Heart right ventricle (tissue), 16 donors: ENCODE measurements around the gene IL6R. TPM values are rescaled to one million over a fixed set of nuclear protein-coding genes. Genes with fewer than 3 reads are reported as not detected.

ENCODE experiments used
- ATAC-seq, 8 donors: fragments of 200-7000 bp; cut with Tn5 transposase; one replicate each; pipeline ENCODE4 v1.9.1; 2020; ENCODE audit warnings: mild to moderate bottlenecking in 8 of 8, moderate library complexity in 8 of 8, moderate number of reproducible peaks in 1 of 8
- DNase-seq, 2 donors: peaks; one replicate each; pipeline ENCODE4 v3.0.0-alpha.2; 2020
- H3K27ac ChIP-seq, 10 donors: fragments of 200-600 bp; sonication (generic) in 2 of 10; one replicate each; pipeline versions ENCODE4 v1.5.0 to v1.8.0; 2020 to 2022; ENCODE audit warnings: mild to moderate bottlenecking in 3 of 10
- H3K27me3 ChIP-seq, 7 donors: fragments of 200-600 bp; one replicate each; pipeline ENCODE4 v1.8.0; 2021 to 2022; ENCODE audit warnings: mild to moderate bottlenecking in 2 of 7
- H3K36me3 ChIP-seq, 9 donors: fragments of 200-600 bp; sonication (generic) in 1 of 9; one replicate each; pipeline versions ENCODE4 v1.5.0 to v1.8.0; 2020 to 2022; ENCODE audit warnings: mild to moderate bottlenecking in 2 of 9
- H3K4me1 ChIP-seq, 9 donors: fragments of 200-600 bp; sonication (generic) in 1 of 9; one replicate each; pipeline versions ENCODE4 v1.5.0 to v1.8.0; 2020 to 2022; ENCODE audit warnings: mild to moderate bottlenecking in 4 of 9
- H3K4me3 ChIP-seq, 10 donors: fragments of 200-600 bp; sonication (generic) in 2 of 10; one replicate each; pipeline versions ENCODE4 v1.5.0 to v1.8.0; 2020 to 2022; ENCODE audit warnings: mild to moderate bottlenecking in 7 of 10, moderate library complexity in 2 of 10
- H3K9me3 ChIP-seq, 11 donors: fragments of 200-600 bp in 10 of 11; sonication (generic) in 2 of 11; one replicate each; pipeline versions ENCODE4 v1.5.0 to v1.8.0; 2013 to 2022; ENCODE audit warnings: mild to moderate bottlenecking in 2 of 11, control low read depth in 1 of 11, moderate library complexity in 1 of 11
- WGBS, 2 donors: extraction: QIAGEN DNeasy Blood & Tissue Kit; methylation state at CpG; one replicate each; pipeline ENCODE4 v1.1.7; 2013; ENCODE audit warnings: inconsistent platforms in 1 of 2; 5-methylcytosine and 5-hydroxymethylcytosine counted together
- intact Hi-C, 10 donors: fragments of 100-400 bp; cut with DNase I; formaldehyde crosslinking; loops; one replicate each; pipeline versions ENCODE4 v1.11.1 to v1.14.2; 2022
- polyA plus RNA-seq, 2 donors: library from polyadenylated mRNA; stranded (reverse); fragments of 200-250 nt; gene quantifications; one replicate each; pipeline ENCODE4 v1.2.3, GENCODE V29; 2013
- total RNA-seq, 10 donors: library from RNA; stranded (reverse); fragmentation: NEBNext Ultra II Directional in 3 of 10; extraction: Animal tissue kit (Norgen Biotek cat#: 25700) in 3 of 10; gene quantifications; one replicate each; pipeline versions ENCODE4 v1.2.1 to v1.2.4, GENCODE V29; 2021 to 2023
- TF ChIP-seq, protein P1 (sequence below), 9 donors: fragments of 200-600 bp; sonication (generic) in 2 of 9; IDR thresholded peaks; one replicate each; pipeline versions ENCODE4 v1.5.0 to v1.8.0; 2021 to 2022; ENCODE audit warnings: antibody characterized with exemption in 9 of 9, mild to moderate bottlenecking in 5 of 9, moderate library complexity in 1 of 9
- donor health status: Arrhythmogenic right ventricular cardiomyopathy.
- donor health status: ischemic (EF 13 %, LVEDD 7.1; RV severe dilation, severe dysfunction).
- donor health status: healthy with polysubstance abuse.
- donor health status: DM: no; HTN: yes; CAD: no.
- donor health status: DM: no; HTN: no; CAD: no.
- donor health status: ischemic (EF 25% LVEDD 6.9; RV normal size, moderate dysfunction).
- donor health status: ischemic (EF 25% LVEDD 5.7; RV mildly dilated, moderate dysfunction).
- donor health status: healthy.
- donor health status: DM: yes; HTN: yes; CAD: no.
- donor health status: Ischemic cardiomyopathy.
- donor health status: ischemic (EF 35%, LVEDD 5.7; RV mildly dilated, moderate dysfunction).
- donor health status: nonischemic (EF 11% LVEDD 7.7; RV severe dilation, severe dysfunction).
- donor health status: DM: yes; HTN: yes; CAD: no.
- donor health status: PGD.
- donor health status: ischemic (EF 29% LVEDD 5.4; RV normal size, mild dysfunction).
- donor health status: nonischemic (EF 23%, LVEDD 6.1; RV moderate dilation, normal function).

The IL6R gene
- total and polyA plus RNA-seq, 12 donors: 2.9 to 16.2 (median 9.3) TPM

DNA sequence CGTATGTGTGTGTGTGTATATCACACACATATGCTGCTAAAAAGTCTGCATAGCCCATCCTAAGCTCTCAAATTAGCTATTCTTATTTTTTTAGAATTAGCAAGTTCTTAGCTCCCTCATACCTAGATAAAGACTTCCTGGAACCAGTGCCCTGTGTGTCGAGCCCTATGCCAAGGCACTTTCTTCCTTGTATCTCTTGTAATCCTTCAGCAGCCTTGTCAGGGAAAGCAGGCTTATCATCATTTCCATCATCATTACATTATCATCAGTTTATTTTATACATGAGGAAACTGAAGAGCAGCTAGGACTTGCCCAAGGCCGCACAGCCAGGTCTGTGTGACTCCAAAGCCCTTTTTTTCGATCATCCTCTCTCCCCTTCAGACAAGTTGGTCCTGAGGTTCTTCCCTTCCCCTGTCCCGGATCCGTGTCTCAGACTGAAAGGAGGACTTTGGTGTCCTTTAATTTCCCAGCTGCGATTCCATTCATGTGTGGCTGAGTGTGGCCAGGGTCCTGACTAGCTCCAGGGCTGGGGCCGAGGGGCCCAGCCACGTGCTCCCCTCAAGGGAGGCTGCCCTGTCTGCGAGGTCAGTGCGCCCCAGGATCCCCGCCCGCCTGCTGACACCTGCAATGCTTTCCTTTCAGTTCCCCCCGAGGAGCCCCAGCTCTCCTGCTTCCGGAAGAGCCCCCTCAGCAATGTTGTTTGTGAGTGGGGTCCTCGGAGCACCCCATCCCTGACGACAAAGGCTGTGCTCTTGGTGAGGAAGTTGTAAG lies 24.9 kb downstream of the IL6R start:
- Histone ChIP-seq H3K4me1 (peaks cover 24 to 91% (median 74%) of the 10 kb centered on the region in 9 donors), H3K36me3 (peaks cover 0 to 43% (median 0%) of the 10 kb centered on the region in 9 donors), H3K9me3 (no peaks in the 10 kb centered on the region), H3K4me3 (no peak overlapping the region), H3K27ac (peak overlapping the region in 2 of 10 donors; percentile 80 to 84), H3K27me3 (no peaks in the 10 kb centered on the region)
- 81 to 85% methylated on average over 17 of the region's 17 CpGs for WGBS, 2 donors
- intact Hi-C loops: no loop called here
- no peak for DNase-seq
- TF ChIP-seq, protein P1, sequence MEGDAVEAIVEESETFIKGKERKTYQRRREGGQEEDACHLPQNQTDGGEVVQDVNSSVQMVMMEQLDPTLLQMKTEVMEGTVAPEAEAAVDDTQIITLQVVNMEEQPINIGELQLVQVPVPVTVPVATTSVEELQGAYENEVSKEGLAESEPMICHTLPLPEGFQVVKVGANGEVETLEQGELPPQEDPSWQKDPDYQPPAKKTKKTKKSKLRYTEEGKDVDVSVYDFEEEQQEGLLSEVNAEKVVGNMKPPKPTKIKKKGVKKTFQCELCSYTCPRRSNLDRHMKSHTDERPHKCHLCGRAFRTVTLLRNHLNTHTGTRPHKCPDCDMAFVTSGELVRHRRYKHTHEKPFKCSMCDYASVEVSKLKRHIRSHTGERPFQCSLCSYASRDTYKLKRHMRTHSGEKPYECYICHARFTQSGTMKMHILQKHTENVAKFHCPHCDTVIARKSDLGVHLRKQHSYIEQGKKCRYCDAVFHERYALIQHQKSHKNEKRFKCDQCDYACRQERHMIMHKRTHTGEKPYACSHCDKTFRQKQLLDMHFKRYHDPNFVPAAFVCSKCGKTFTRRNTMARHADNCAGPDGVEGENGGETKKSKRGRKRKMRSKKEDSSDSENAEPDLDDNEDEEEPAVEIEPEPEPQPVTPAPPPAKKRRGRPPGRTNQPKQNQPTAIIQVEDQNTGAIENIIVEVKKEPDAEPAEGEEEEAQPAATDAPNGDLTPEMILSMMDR (IDR thresholded peaks at IDR 0.05): no peak
- no peak for ATAC-seq

DNA sequence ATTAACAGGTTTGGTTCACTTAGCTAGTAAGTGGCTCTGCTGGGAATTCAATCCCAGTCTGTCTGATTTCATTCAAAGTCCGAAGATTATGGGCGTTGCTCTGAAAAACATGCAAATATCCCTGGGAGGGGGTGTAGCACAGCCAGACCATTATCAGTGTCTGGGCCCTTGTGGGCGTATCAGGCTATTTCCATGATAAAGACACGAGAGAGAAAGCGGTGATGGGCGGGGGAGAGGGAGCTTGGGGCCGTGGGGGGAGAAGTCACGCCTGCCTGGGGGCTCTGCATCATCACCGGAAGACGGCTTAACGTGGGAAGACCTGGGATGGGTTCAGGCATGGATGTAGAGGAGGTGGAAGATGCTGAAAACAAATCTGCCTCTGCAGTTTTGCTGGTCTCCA lies 25.8 kb downstream of the IL6R start:
- peaks cover 0 to 52% (median 3%) of the 10 kb centered on the region in 9 donors for H3K36me3 ChIP-seq
- peak overlapping the region in 2 of 10 donors; percentile 42 to 80 for H3K27ac ChIP-seq
- 41 to 42% methylated on average over 11 of the region's 11 CpGs for WGBS, 2 donors
- TF ChIP-seq, protein P1 (IDR thresholded peaks at IDR 0.05): no peak
- H3K27me3 ChIP-seq: no peaks in the 10 kb centered on the region
- ATAC-seq (no peak), DNase-seq (no peak)
- no peaks in the 10 kb centered on the region for H3K9me3 ChIP-seq
- H3K4me1 ChIP-seq: peaks cover 24 to 87% (median 74%) of the 10 kb centered on the region in 9 donors
- no peak overlapping the region for H3K4me3 ChIP-seq
- intact Hi-C loops: no loop called here

DNA sequence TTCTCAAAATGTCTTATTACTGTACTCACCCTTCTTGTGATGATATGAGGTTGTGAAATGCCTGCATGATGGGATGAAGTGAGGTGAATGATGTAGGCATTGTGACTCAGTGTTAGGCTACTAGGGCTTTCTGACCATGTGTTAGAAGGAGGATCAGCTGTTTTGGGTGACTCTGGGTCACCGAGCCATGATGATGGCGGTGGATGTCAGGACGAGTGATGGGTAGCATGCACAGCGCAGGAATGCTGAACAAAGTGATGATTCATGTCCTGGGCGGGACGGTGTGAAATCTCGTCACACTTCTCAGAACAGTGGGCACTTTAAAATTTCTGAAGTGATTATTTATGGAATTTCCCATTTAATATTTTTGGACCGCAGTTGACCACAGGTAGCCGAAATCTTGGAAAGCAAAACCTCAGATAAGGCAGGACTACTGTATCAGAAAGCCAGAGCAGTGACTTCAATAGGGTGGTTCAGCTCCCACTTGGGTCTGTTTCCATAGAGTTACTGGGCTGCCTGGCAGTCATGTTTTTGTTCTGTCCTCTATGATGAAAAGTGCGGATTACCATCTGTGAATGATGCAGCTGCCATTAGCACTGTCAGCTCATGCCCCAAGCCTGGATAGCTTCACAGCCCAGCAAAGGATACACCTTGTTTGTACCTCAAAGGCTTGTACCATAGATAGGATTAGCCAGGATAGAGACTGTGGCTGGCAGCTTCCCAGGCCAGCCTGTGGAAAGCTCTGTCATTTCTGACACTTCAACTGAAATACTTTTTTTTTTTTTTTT lies 26.6 kb downstream of the IL6R start:
- 66 to 78% methylated on average over 10 of the region's 10 CpGs for WGBS, 2 donors
- peaks cover 0 to 61% (median 7%) of the 10 kb centered on the region in 9 donors for H3K36me3 ChIP-seq
- peak in 1 of 8 donors; percentile 40 for ATAC-seq
- DNase-seq: no peak
- H3K27ac ChIP-seq: peak overlapping the region in 5 of 10 donors; percentile 16 to 91 (median 30)
- no peak overlapping the region for H3K4me3 ChIP-seq
- intact Hi-C loops: no loop called here
- peaks cover 24 to 89% (median 70%) of the 10 kb centered on the region in 9 donors for H3K4me1 ChIP-seq
- H3K27me3 ChIP-seq: no peaks in the 10 kb centered on the region
- no peaks in the 10 kb centered on the region for H3K9me3 ChIP-seq
- TF ChIP-seq, protein P1 (IDR thresholded peaks at IDR 0.05): no peak

DNA sequence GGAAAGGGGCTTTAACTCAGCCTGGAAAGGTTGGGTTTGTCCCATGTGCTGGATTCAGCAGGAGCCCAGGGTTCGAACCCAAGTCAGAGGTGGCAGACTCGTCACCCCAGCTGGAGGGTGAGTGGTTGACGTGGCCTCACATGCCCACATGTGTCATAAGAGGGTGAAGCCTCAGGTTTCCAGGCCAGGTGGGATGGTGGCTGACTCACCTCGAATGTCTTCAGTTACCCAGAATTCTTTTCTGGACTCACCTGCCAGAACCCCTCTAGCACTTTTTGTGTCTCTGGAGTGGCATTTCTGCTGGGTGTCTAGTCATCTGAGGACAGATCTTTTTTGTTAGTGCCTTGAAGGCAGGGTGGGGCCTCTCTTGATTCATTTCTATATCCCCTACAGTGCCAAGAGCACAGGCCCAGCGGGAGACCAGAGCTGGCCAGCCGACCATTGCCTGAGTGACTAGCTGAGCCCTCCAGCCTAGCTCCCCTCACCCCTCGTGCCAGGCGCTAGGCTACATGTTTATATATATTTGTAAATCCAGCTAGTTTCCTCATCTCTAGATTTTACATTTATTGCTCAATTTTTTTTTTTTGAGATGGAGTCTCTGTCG lies 28.1 kb downstream of the IL6R start:
- intact Hi-C loops: no loop called here
- Histone ChIP-seq H3K36me3 (peaks cover 0 to 75% (median 7%) of the 10 kb centered on the region in 9 donors), H3K27ac (peak overlapping the region in 8 of 10 donors; percentile 19 to 91 (median 83)), H3K27me3 (no peaks in the 10 kb centered on the region), H3K9me3 (no peaks in the 10 kb centered on the region), H3K4me3 (no peak overlapping the region), H3K4me1 (peaks cover 14 to 74% (median 55%) of the 10 kb centered on the region in 9 donors)
- TF ChIP-seq, protein P1 (IDR thresholded peaks at IDR 0.05): no peak
- DNase-seq (no peak), ATAC-seq (no peak)
- WGBS, 2 donors: 90 to 92% methylated on average over 9 of the region's 9 CpGs
